Stomach smooth muscle (tissue), 2 donors: ENCODE data around the gene RNF150.

Source experiments
- H3K27ac ChIP-seq: one replicate; pipeline ENCODE4 v1.7.0; 2013; ENCODE audit warnings: mild to moderate bottlenecking, low read length, inconsistent platforms
- H3K27me3 ChIP-seq, 2 donors: one replicate each; pipeline ENCODE4 v1.7.0; 2013; ENCODE audit warnings: low read length in 2 of 2; ENCODE audit not compliant: insufficient read depth in 2 of 2, control insufficient read depth in 1 of 2
- H3K36me3 ChIP-seq, 2 donors: one replicate each; pipeline ENCODE4 v1.7.0; 2013; ENCODE audit warnings: low read length in 2 of 2; ENCODE audit not compliant: control insufficient read depth in 2 of 2, insufficient read depth in 2 of 2
- H3K4me1 ChIP-seq: one replicate; pipeline ENCODE4 v1.7.0; 2013; ENCODE audit warnings: low read length; ENCODE audit not compliant: control insufficient read depth, insufficient read depth
- H3K4me3 ChIP-seq, 2 donors: one replicate each; pipeline ENCODE4 v1.7.0; 2013; ENCODE audit warnings: low read length in 2 of 2
- H3K9ac ChIP-seq, 2 donors: one replicate each; pipeline ENCODE4 v1.7.0; 2013; ENCODE audit warnings: low read length in 2 of 2, mild to moderate bottlenecking in 1 of 2
- H3K9me3 ChIP-seq, 2 donors: one replicate each; pipeline ENCODE4 v1.7.0; 2013; ENCODE audit warnings: low read length in 2 of 2; ENCODE audit not compliant: control insufficient read depth in 2 of 2
- donor health status: healthy.
- donor health status: Pancreatic carcinoma.

The RNF150 gene

GRCh38 chr4:141047228-141047884 lies 85.9 kb downstream of the RNF150 start:
- peak overlapping the region in 1 of 2 donors; percentile 16 for H3K4me3 ChIP-seq
- H3K27me3 ChIP-seq: no peaks in the 10 kb centered on the region
- H3K9ac ChIP-seq: peak overlapping the region in 1 of 2 donors; percentile 13
- H3K36me3 ChIP-seq: no peaks in the 10 kb centered on the region
- no peaks in the 10 kb centered on the region for H3K9me3 ChIP-seq
- H3K4me1 ChIP-seq: peaks cover 8% of the 10 kb centered on the region
- peak overlapping the region; percentile 4 for H3K27ac ChIP-seq

GRCh38 chr4:141046255-141046654 lies 87.0 kb downstream of the RNF150 start:
- H3K36me3 ChIP-seq: no peaks in the 10 kb centered on the region
- H3K27me3 ChIP-seq: no peaks in the 10 kb centered on the region
- H3K9ac ChIP-seq: peak overlapping the region in 1 of 2 donors; percentile 13
- peaks cover 8% of the 10 kb centered on the region for H3K4me1 ChIP-seq
- peak overlapping the region; percentile 4 for H3K27ac ChIP-seq
- H3K4me3 ChIP-seq: no peak overlapping the region
- no peaks in the 10 kb centered on the region for H3K9me3 ChIP-seq

- H3K27ac ChIP-seq: no peak overlapping the region
- no peaks in the 10 kb centered on the region for H3K9me3 ChIP-seq
- no peak overlapping the region for H3K4me3 ChIP-seq
- H3K36me3 ChIP-seq: no peaks in the 10 kb centered on the region
- no peak overlapping the region for H3K9ac ChIP-seq
- H3K4me1 ChIP-seq: peaks cover 8% of the 10 kb centered on the region
- H3K27me3 ChIP-seq: no peaks in the 10 kb centered on the region
Measured at GRCh38 chr4:141045848-141046247, 87.4 kb downstream of the RNF150 start.

GRCh38 chr4:141041021-141041476 lies 92.2 kb downstream of the RNF150 start:
- no peak overlapping the region for H3K9ac ChIP-seq
- no peaks in the 10 kb centered on the region for H3K9me3 ChIP-seq
- peaks cover 5% of the 10 kb centered on the region for H3K4me1 ChIP-seq
- H3K4me3 ChIP-seq: no peak overlapping the region
- no peaks in the 10 kb centered on the region for H3K27me3 ChIP-seq
- no peak overlapping the region for H3K27ac ChIP-seq
- no peaks in the 10 kb centered on the region for H3K36me3 ChIP-seq

GRCh38 chr4:141039156-141039555 lies 94.1 kb downstream of the RNF150 start:
- H3K4me1 ChIP-seq: peaks cover 5% of the 10 kb centered on the region
- H3K9ac ChIP-seq: no peak overlapping the region
- H3K27ac ChIP-seq: no peak overlapping the region
- H3K27me3 ChIP-seq: no peaks in the 10 kb centered on the region
- no peaks in the 10 kb centered on the region for H3K9me3 ChIP-seq
- no peaks in the 10 kb centered on the region for H3K36me3 ChIP-seq
- H3K4me3 ChIP-seq: no peak overlapping the region

DNA sequence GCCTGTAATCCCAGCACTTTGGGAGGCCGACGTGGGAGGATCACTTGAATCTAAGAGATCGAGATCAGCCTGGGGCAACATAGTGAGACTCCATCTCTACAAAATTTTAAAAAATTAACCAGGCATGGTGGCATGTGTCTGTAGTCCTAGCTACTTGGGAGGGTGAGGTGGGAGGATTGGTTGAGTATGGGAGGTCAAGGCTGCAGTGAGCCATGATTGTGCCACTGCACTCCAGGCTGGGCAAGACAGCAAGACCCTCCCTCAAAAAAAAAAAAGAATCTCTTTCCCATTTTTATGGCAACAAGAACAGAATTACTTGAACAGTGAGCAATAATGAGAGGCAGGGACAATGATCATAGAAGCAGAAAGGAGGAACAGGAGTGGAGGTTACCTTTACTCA lies 94.8 kb downstream of the RNF150 start:
- no peak overlapping the region for H3K9ac ChIP-seq
- no peak overlapping the region for H3K27ac ChIP-seq
- no peaks in the 10 kb centered on the region for H3K9me3 ChIP-seq
- peaks cover 5% of the 10 kb centered on the region for H3K4me1 ChIP-seq
- no peaks in the 10 kb centered on the region for H3K36me3 ChIP-seq
- H3K27me3 ChIP-seq: no peaks in the 10 kb centered on the region
- no peak overlapping the region for H3K4me3 ChIP-seq

DNA sequence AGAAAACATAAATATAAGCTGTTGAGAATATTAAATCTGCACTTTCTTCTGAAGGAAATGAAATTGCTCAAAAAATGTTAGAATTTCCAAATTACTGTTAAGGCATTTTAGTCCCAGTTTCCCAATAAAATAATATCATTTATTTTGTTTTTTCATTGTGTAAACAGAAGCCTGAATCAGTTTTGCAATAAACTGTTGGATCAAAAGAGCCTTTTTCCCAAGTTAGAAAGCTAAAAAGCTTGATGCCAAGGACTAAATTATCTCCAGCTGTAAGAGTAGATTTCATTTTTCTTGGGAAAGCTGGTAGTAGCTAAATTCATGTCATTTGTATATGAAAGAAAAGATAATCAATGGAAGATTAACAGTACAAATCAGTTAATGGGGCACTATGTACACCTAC lies 95.8 kb downstream of the RNF150 start:
- peaks cover 5% of the 10 kb centered on the region for H3K4me1 ChIP-seq

GRCh38 chr4:141036786-141037185 lies 96.5 kb downstream of the RNF150 start:
- Histone ChIP-seq H3K9me3 (no peaks in the 10 kb centered on the region), H3K4me3 (no peak overlapping the region), H3K9ac (no peak overlapping the region), H3K4me1 (peaks cover 5% of the 10 kb centered on the region), H3K27ac (no peak overlapping the region), H3K27me3 (no peaks in the 10 kb centered on the region), H3K36me3 (no peaks in the 10 kb centered on the region)

More for the DNA sequence above, 95.8 kb downstream of the RNF150 start:
- no peaks in the 10 kb centered on the region for H3K27me3 ChIP-seq
- no peak overlapping the region for H3K4me3 ChIP-seq
- no peaks in the 10 kb centered on the region for H3K36me3 ChIP-seq
- no peak overlapping the region for H3K27ac ChIP-seq
- H3K9me3 ChIP-seq: no peaks in the 10 kb centered on the region
- H3K9ac ChIP-seq: no peak overlapping the region

DNA sequence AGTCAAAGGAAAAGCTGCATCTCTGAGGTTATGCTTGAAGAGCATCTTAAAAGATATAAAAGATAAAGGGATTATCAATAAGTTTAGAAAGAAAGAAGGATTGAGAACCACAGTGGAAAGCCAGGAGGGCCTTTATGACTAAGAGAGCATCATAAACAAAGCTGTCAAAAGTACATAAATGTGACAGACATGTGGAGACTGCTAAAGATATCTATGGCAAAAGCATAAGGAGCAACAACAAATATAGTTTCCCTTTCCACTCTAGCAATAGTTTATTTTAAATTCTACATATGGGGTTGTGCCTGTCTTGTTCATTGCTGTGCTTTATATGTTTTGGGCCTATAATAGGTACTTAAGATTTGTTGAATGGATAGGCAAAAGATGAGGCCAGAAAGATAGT lies 97.3 kb downstream of the RNF150 start:
- Histone ChIP-seq H3K9me3 (no peaks in the 10 kb centered on the region), H3K27me3 (no peaks in the 10 kb centered on the region), H3K4me1 (peaks cover 5% of the 10 kb centered on the region), H3K9ac (no peak overlapping the region), H3K4me3 (no peak overlapping the region), H3K27ac (no peak overlapping the region), H3K36me3 (no peaks in the 10 kb centered on the region)

DNA sequence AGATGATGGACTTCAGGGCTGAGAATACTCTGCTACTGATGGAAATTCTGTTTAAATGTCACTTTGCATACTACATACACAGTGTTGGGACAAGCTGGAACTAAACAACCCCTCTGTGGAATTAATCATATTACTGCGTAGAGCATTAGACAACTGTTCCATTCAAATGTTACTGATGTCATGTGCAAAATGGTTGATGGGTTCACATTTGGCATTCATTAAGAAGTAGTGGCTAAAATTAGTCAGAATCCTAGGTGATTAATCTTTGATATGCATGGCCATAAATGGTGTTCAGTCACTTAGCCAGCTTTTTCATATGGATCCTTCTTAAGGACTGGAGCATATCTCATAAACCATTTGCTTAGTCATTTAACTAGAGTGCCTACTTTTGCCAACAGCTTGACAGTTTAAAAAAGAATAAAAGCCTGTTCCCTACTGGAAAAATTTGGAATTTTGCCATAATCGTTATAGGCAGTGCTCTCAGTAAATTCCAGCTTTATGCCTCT lies 105.2 kb downstream of the RNF150 start:
- H3K27ac ChIP-seq: peak overlapping the region; percentile 37
- no peak overlapping the region for H3K4me3 ChIP-seq
- no peaks in the 10 kb centered on the region for H3K27me3 ChIP-seq
- no peaks in the 10 kb centered on the region for H3K36me3 ChIP-seq
- H3K9ac ChIP-seq: no peak overlapping the region
- H3K4me1 ChIP-seq: peaks cover 13% of the 10 kb centered on the region
- no peaks in the 10 kb centered on the region for H3K9me3 ChIP-seq

DNA sequence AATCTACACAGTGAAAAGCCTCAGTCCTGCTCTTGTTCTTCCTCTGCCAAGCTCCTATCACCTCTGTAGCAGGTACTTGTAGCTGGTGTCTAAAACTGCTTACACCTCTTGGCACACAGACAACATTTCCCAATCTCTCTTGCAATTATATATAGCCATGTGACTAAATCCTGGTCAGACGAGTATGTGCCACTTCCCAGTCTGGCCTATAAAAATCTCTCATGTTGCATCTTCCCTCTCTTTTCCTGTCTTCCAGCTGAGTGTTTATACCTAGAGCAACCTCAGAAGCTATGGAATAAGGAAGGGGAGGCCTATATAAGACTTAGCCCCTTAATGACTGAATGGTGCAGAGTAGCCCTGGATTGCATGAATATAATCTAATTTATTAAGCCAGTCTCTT lies 105.8 kb downstream of the RNF150 start:
- Histone ChIP-seq H3K27ac (peak overlapping the region; percentile 37), H3K4me3 (no peak overlapping the region), H3K4me1 (peaks cover 13% of the 10 kb centered on the region)

More for the DNA sequence above, 105.8 kb downstream of the RNF150 start:
- peak overlapping the region in 1 of 2 donors; percentile 31 for H3K9ac ChIP-seq
- no peaks in the 10 kb centered on the region for H3K36me3 ChIP-seq
- H3K27me3 ChIP-seq: no peaks in the 10 kb centered on the region
- no peaks in the 10 kb centered on the region for H3K9me3 ChIP-seq
